Breast epithelium (tissue), 3 donors: ENCODE results near the gene TMEM120A.

Experiments
- CTCF ChIP-seq, 3 donors: fragments of 450-650 bp; IDR thresholded peaks; one replicate each; pipeline ENCODE4 v1.5.1; 2016 to 2017; ENCODE audit warnings: antibody characterized with exemption in 3 of 3, mild to moderate bottlenecking in 3 of 3, moderate library complexity in 3 of 3
- POLR2A ChIP-seq: fragments of 450-650 bp; IDR thresholded peaks from one replicate; pipeline ENCODE4 v1.6.1; 2016; ENCODE audit warnings: antibody characterized with exemption, mild to moderate bottlenecking, moderate library complexity

- TF ChIP-seq CTCF (IDR thresholded peaks at IDR 0.05) (no peak), POLR2A (no peak)
Measured at GRCh38 chr7:75967055-75967454, 27.3 kb downstream of the TMEM120A start.
